Stomach (tissue), 4 donors: Measurements from ENCODE around the gene ACSL6.

Experiments
- CTCF ChIP-seq, 7 experiments: fragments of 450-650 bp in 4 of 7; fragments of 200-600 bp in 3 of 7; sonication (generic) in 3 of 7; IDR thresholded peaks; one replicate each; pipeline ENCODE4 v1.5.1; 2016 to 2019; ENCODE audit warnings: antibody characterized with exemption in 7 of 7, control low read depth in 2 of 7, mild to moderate bottlenecking in 1 of 7
- EP300 ChIP-seq: sonication (generic); formaldehyde crosslinking; IDR thresholded peaks from one replicate; pipeline ENCODE4 v1.6.1; 2017; ENCODE audit warnings: antibody characterized with exemption
- POLR2A ChIP-seq, 4 donors: fragments of 450-650 bp; IDR thresholded peaks; one replicate each; pipeline ENCODE4 v1.6.1; 2016; ENCODE audit warnings: antibody characterized with exemption in 4 of 4, control low read depth in 2 of 4, mild to moderate bottlenecking in 1 of 4, moderate library complexity in 1 of 4

- TF ChIP-seq CTCF (IDR thresholded peaks at IDR 0.05) (no peak), POLR2A (IDR thresholded peaks at IDR 0.05) (no peak), EP300 (no peak)
These were observed 14.3 kb downstream of the ACSL6 start for GRCh38 chr5:131997026-131997726.
